MM.1S (cell line): ENCODE data around the gene METTL25B.

Experiments used
- DNase-seq: peaks from one replicate; pipeline ENCODE4 v3.0.0-alpha.2; 2015
- H2AFZ ChIP-seq: fragments of 300-600 bp; sonication (generic); 2 replicates; pipeline ENCODE4 v1.6.0; 2016; ENCODE audit warnings: antibody characterized with exemption, low read length
- H3F3A ChIP-seq: fragments of 300-600 bp; sonication (generic); 2 replicates; pipeline ENCODE4 v1.6.1; 2016; ENCODE audit warnings: mild to moderate bottlenecking, antibody characterized with exemption, low read length, moderate library complexity, mixed read lengths; ENCODE audit not compliant: insufficient read depth
- H3K27ac ChIP-seq: fragments of 300-600 bp; sonication (generic); 2 replicates; pipeline ENCODE4 v1.5.1; 2016; ENCODE audit warnings: mild to moderate bottlenecking, low read length
- H3K27me3 ChIP-seq: fragments of 300-600 bp; sonication (generic); replicated peaks from 2 replicates; pipeline ENCODE4 v1.6.0; 2016; ENCODE audit warnings: low read length; ENCODE audit not compliant: insufficient read depth
- H3K36me3 ChIP-seq: fragments of 300-600 bp; sonication (generic); replicated peaks from 2 replicates; pipeline ENCODE4 v1.6.1; 2016; ENCODE audit warnings: mild to moderate bottlenecking, low read length, mixed read lengths; ENCODE audit not compliant: insufficient read depth
- H3K4me1 ChIP-seq: fragments of 300-600 bp; sonication (generic); 2 replicates; pipeline ENCODE4 v1.6.1; 2016; ENCODE audit warnings: low read length, mixed read lengths
- H3K4me2 ChIP-seq: fragments of 300-600 bp; sonication (generic); 2 replicates; pipeline ENCODE4 v1.6.0; 2016; ENCODE audit warnings: low read depth, low read length
- H3K4me3 ChIP-seq: fragments of 300-600 bp; sonication (generic); 2 replicates; pipeline ENCODE4 v1.5.1; 2016; ENCODE audit warnings: low read length, mixed read lengths
- H3K79me2 ChIP-seq: fragments of 300-600 bp; sonication (generic); 2 replicates; pipeline ENCODE4 v1.6.1; 2016; ENCODE audit warnings: mixed run types, low read length, mixed read lengths
- H3K9ac ChIP-seq: fragments of 300-600 bp; sonication (generic); 2 replicates; pipeline ENCODE4 v1.6.1; 2016; ENCODE audit warnings: low read length, mixed read lengths
- H3K9me2 ChIP-seq: fragments of 300-600 bp; sonication (generic); replicated peaks from 2 replicates; pipeline ENCODE4 v1.6.1; 2016; ENCODE audit warnings: mild to moderate bottlenecking, low read length, mixed read lengths; ENCODE audit not compliant: insufficient read depth
- H3K9me3 ChIP-seq: fragments of 300-600 bp; sonication (generic); replicated peaks from 2 replicates; pipeline ENCODE4 v1.6.1; 2016; ENCODE audit warnings: mild to moderate bottlenecking, low read length, mixed read lengths; ENCODE audit not compliant: insufficient read depth
- H4K20me1 ChIP-seq: fragments of 300-600 bp; sonication (generic); 2 replicates; pipeline ENCODE4 v1.6.1; 2016; ENCODE audit warnings: mild to moderate bottlenecking, low read length, moderate library complexity, mixed read lengths; ENCODE audit not compliant: insufficient read depth
- EZH2 ChIP-seq: fragments of 300-600 bp; sonication (generic); optimal IDR thresholded peaks from 2 replicates; pipeline ENCODE3; 2017; ENCODE audit warnings: low read depth, mild to moderate bottlenecking, antibody characterized with exemption, low read length, mixed read lengths
- EZH2phosphoT487 ChIP-seq: fragments of 300-600 bp; sonication (generic); IDR thresholded peaks from 2 replicates; pipeline ENCODE4 v1.6.1; 2018; ENCODE audit warnings: antibody characterized with exemption, low read length
- TF ChIP-seq, protein P1 (sequence below): fragments of 300-600 bp; sonication (generic); IDR thresholded peaks from 2 replicates; pipeline ENCODE4 v1.5.1; 2016; ENCODE audit warnings: antibody characterized with exemption, low read length, mixed read lengths

The METTL25B gene

DNA sequence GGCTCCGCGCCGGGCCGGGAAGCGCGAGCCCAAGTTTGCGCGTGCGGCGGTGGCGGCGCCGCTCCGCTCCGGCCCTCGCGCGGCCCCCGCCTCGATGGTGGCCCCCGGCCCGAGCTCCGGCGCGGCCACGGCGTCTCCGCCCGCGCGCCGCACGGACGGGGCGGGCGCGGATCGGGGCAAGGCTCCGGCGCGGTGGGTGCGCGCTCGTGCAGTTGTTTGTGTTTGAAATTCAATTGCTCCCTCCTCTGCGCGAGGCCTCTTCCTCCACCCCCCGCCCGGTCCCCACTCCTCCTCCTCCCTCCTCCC lies 23.1 kb downstream of the METTL25B start, which contains the start of gene HDGF:
Gene HDGF, minus strand, starts transcription at position 225 of the 306 bp plus-strand sequence. CDS start 246 bp downstream, outside the sequence.
- H3K36me3 ChIP-seq = no peaks in the 10 kb centered on the region
- peak within 1 kb of the TSS; percentile 91 for H2AFZ ChIP-seq
- no peaks in the 10 kb centered on the region for H3K27me3 ChIP-seq
- no peaks in the 10 kb centered on the region for H3K9me2 ChIP-seq
- H3K9ac ChIP-seq = peak within 1 kb of the TSS; percentile 88
- peak within 1 kb of the TSS; percentile 94 for H3K4me3 ChIP-seq
- H3K79me2 ChIP-seq = peaks cover 65% of the 10 kb centered on the region
- peak within 1 kb of the TSS; percentile 73 for H3K27ac ChIP-seq
- H3K4me1 ChIP-seq = peaks cover 36% of the 10 kb centered on the region
- no peaks in the 10 kb centered on the region for H3K9me3 ChIP-seq
- H4K20me1 ChIP-seq = no peaks in the 10 kb centered on the region
- TF ChIP-seq EZH2 (no peak), EZH2phosphoT487 (no peak)
- TF ChIP-seq, protein P1, sequence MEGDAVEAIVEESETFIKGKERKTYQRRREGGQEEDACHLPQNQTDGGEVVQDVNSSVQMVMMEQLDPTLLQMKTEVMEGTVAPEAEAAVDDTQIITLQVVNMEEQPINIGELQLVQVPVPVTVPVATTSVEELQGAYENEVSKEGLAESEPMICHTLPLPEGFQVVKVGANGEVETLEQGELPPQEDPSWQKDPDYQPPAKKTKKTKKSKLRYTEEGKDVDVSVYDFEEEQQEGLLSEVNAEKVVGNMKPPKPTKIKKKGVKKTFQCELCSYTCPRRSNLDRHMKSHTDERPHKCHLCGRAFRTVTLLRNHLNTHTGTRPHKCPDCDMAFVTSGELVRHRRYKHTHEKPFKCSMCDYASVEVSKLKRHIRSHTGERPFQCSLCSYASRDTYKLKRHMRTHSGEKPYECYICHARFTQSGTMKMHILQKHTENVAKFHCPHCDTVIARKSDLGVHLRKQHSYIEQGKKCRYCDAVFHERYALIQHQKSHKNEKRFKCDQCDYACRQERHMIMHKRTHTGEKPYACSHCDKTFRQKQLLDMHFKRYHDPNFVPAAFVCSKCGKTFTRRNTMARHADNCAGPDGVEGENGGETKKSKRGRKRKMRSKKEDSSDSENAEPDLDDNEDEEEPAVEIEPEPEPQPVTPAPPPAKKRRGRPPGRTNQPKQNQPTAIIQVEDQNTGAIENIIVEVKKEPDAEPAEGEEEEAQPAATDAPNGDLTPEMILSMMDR = no peak
- peak within 1 kb of the TSS; percentile 87 for H3K4me2 ChIP-seq
- DNase-seq = no peak
- peaks cover 32% of the 10 kb centered on the region for H3F3A ChIP-seq

DNA sequence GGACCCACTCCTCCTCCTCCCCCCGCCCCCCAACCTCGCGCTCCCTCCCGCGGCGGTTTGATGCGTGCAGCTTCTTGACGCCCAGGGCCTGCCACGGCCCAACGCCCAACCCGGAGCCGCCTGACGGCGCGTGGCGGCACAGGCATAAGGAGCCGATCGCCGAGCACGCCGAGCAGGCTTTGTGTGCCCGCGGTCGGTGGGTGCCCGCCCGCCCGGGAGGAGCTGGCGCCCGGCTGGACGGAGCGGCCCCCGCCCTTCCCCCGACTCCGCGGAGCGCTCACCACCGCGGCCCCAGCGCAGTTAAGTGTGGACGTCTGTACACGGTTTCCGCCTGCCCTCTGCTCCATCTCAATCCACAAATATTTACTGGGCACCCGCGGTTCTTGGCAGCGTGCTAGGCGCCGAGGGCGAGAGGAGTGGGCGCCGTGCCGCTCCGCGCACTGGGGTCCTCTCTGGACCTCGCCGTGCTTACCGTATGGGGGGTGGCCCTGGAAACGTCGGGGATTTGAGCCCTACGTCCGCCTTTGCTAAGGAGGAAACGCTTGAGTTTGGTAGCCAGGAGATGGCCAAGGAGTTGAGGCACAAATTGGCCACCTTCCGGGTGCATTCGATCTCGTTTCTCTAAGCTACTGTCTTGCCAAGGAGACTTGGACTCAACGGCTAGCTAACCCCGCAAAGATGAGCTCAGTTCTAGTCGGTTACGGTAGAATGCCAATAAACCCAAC lies 23.6 kb downstream of the METTL25B start:
- peak overlapping the region; percentile 91 for H2AFZ ChIP-seq
- H3K9ac ChIP-seq = peak overlapping the region; percentile 85
- H4K20me1 ChIP-seq = no peaks in the 10 kb centered on the region
- TF ChIP-seq, protein P1 = no peak
- TF ChIP-seq EZH2 (no peak), EZH2phosphoT487 (no peak)
- H3K4me2 ChIP-seq = peak overlapping the region; percentile 87
- H3K9me2 ChIP-seq = no peaks in the 10 kb centered on the region
- H3K27me3 ChIP-seq = no peaks in the 10 kb centered on the region
- no peaks in the 10 kb centered on the region for H3K36me3 ChIP-seq
- peaks cover 60% of the 10 kb centered on the region for H3K79me2 ChIP-seq
- peak overlapping the region; percentile 47; the same call in 1 of the 2 replicates for H3K27ac ChIP-seq
- peak; percentile 99 for DNase-seq
- H3K4me3 ChIP-seq = peak overlapping the region; percentile 94
- H3K9me3 ChIP-seq = no peaks in the 10 kb centered on the region
- H3F3A ChIP-seq = peaks cover 32% of the 10 kb centered on the region
- H3K4me1 ChIP-seq = peaks cover 32% of the 10 kb centered on the region

DNA sequence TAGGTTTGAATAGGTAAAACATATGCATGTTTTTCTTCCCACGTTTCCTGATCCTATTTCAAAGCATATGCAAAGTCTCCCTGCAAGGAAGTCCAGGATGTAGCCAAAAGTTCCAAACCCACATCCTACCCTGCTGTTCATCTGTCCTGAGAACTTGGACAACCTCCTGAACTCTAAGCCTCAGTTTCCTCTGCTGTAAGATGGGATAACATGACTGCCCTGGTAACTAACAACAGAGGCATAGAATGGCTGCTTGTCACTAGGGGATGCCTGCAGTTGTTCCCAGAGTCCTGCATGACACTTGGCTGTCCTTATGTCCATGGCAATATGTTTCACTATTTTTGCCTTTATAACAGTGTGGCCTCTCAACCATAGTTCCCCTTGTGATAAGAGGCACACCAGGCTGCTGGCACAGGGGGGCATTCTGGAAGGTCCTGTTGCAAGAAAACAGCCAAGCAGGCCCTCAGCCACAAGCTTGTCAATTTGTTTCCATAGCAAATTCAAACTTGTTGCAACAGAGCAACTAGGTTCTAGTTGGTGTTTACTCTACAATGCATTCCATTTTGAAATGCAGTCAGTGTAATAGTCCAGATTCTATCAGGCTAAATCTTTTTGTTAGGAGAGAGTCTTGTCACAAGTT lies 24.7 kb downstream of the METTL25B start:
- no peaks in the 10 kb centered on the region for H3K27me3 ChIP-seq
- no peak overlapping the region for H3K27ac ChIP-seq
- no peak for DNase-seq

More for the DNA sequence above, 24.7 kb downstream of the METTL25B start:
- Histone ChIP-seq H2AFZ (no peak overlapping the region), H3F3A (peaks cover 26% of the 10 kb centered on the region), H3K4me1 (peaks cover 23% of the 10 kb centered on the region), H3K4me2 (peak overlapping the region; percentile 87), H4K20me1 (no peaks in the 10 kb centered on the region), H3K79me2 (peaks cover 50% of the 10 kb centered on the region), H3K9ac (peak overlapping the region; percentile 85; the same call in 1 of the 2 replicates), H3K4me3 (peak overlapping the region; percentile 94), H3K36me3 (no peaks in the 10 kb centered on the region), H3K9me3 (no peaks in the 10 kb centered on the region), H3K9me2 (no peaks in the 10 kb centered on the region)
- TF ChIP-seq EZH2 (no peak), EZH2phosphoT487 (no peak)
- TF ChIP-seq, protein P1 = no peak
